Kidney (tissue), 14 donors: ENCODE results near the gene CHD9. TPM values are rescaled to one million over a fixed set of nuclear protein-coding genes. Genes with fewer than 3 reads are reported as not detected.
A peak's percentile ranks its signal among the peaks of the same experiment; 100 is the strongest.

ENCODE experiments used
- DNase-seq, 5 donors: peaks; one replicate each; pipeline ENCODE4 v3.0.0-alpha.2; 2013 to 2020
- FAIRE-seq: peaks from 2 replicates; lab custom pipeline; 2012; peaks lifted over from hg19 to GRCh38; lab: Jason Lieb, UNC
- H3K27ac ChIP-seq, 2 donors: one replicate each; pipeline ENCODE4 v1.7.0; 2013; ENCODE audit warnings: low read depth in 2 of 2, low read length in 2 of 2, inconsistent platforms in 1 of 2
- H3K27me3 ChIP-seq: one replicate; pipeline ENCODE4 v1.7.1; 2013; ENCODE audit warnings: low read length, inconsistent platforms; ENCODE audit not compliant: control insufficient read depth, insufficient read depth
- H3K36me3 ChIP-seq, 3 donors: one replicate each; pipeline versions ENCODE4 v1.7.0 to v1.7.1; 2013; ENCODE audit warnings: low read length in 3 of 3, control low read depth in 1 of 3, inconsistent platforms in 1 of 3; ENCODE audit not compliant: insufficient read depth in 3 of 3, control insufficient read depth in 2 of 3
- H3K4me1 ChIP-seq, 3 donors: one replicate each; pipeline versions ENCODE4 v1.7.0 to v1.7.1; 2013; ENCODE audit warnings: low read length in 3 of 3, inconsistent platforms in 1 of 3, low read depth in 1 of 3; ENCODE audit not compliant: control insufficient read depth in 2 of 3, insufficient read depth in 2 of 3
- H3K4me3 ChIP-seq, 3 donors: one replicate each; pipeline versions ENCODE4 v1.7.0 to v1.8.1; 2013; ENCODE audit warnings: low read length in 3 of 3, control low read depth in 1 of 3, inconsistent platforms in 1 of 3
- H3K9ac ChIP-seq, 3 donors: one replicate each; pipeline versions ENCODE4 v1.7.0 to v1.7.1; 2013; ENCODE audit warnings: low read length in 3 of 3, control low read depth in 1 of 3, inconsistent platforms in 1 of 3
- H3K9me3 ChIP-seq, 3 donors: one replicate each; pipeline versions ENCODE4 v1.7.0 to v1.7.1; 2013; ENCODE audit warnings: low read length in 3 of 3, control low read depth in 1 of 3, inconsistent platforms in 1 of 3; ENCODE audit not compliant: control insufficient read depth in 2 of 3, insufficient read depth in 1 of 3
- CTCF ChIP-seq: IDR thresholded peaks from 3 replicates; pipeline ENCODE4 v1.5.1; 2012; ENCODE audit warnings: mild to moderate bottlenecking, moderate library complexity, borderline replicate concordance; ENCODE audit not compliant: insufficient read depth; ENCODE audit errors: extremely low read depth
- intact Hi-C: fragments of 100-400 bp; cut with DNase I; formaldehyde crosslinking; loops from one replicate; pipeline ENCODE4 v1.11.1; 2022
- polyA plus RNA-seq: library from polyadenylated mRNA; stranded (reverse); fragments of 350-450 nt; fragmentation: Illumina TruSeq; extraction: RNeasy Lipid Tissue Mini Kit (QIAGEN cat#74804); gene quantifications from one replicate; pipeline ENCODE4 v1.2.3, GENCODE V29; 2014; ENCODE audit warnings: low read depth, low replicate concordance; ENCODE audit not compliant: insufficient read depth
- total RNA-seq: library from RNA; stranded (reverse); fragmentation: NEBNext Ultra II Directional; extraction: Animal tissue kit (Norgen Biotek cat#: 25700); gene quantifications from one replicate; pipeline ENCODE4 v1.2.1, GENCODE V29; 2021
- donor health status: control.
- donor health status: control.
- donor health status: control.
- donor health status: control.
- donor health status: control.
- donor health status: DM: yes; HTN: yes; CAD: no.
- donor health status: Normal renal cell carcinoma (clear cell type).

The CHD9 gene
- total and polyA plus RNA-seq, 2 donors from 2014 or later, result 9.4 to 83.7 TPM

GRCh38 chr16:53131363-53132071 is 76.7 kb downstream of the CHD9 start:
- FAIRE-seq (no peak), DNase-seq (peak; percentile 41 to 92 (median 61))
- H3K27ac ChIP-seq, result peak overlapping the region; percentile 87 to 89
- peak overlapping the region; percentile 66 to 76 (median 71) for H3K4me3 ChIP-seq
- TF ChIP-seq CTCF, result no peak
- H3K27me3 ChIP-seq, result no peaks in the 10 kb centered on the region
- no peaks in the 10 kb centered on the region for H3K36me3 ChIP-seq
- H3K9me3 ChIP-seq, result no peaks in the 10 kb centered on the region
- intact Hi-C loops, result no loop called here
- H3K9ac ChIP-seq, result peak overlapping the region; percentile 13 to 82 (median 55)
- peaks cover 0 to 15% (median 4%) of the 10 kb centered on the region in 3 donors for H3K4me1 ChIP-seq

DNA sequence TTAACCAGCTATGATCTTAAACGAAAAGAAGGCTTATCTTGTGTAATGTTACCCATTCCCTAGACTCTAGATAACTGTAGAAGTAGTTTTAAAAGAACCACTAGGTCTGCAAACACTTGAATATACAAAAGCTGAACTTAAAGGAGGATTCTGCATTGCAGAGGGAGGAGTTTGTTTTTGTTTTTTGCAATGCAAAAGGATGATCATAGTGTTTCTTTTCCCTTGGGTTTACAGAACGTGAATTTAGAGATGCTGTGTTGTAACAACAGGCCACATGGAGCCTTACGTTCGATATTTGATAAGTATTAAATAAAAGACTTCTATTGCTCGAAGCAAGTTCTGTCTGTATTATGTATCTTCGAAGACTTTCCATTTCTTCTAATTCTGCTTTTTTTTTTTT is 77.6 kb downstream of the CHD9 start:
- FAIRE-seq (no peak), DNase-seq (no peak)
- Histone ChIP-seq H3K36me3 (no peaks in the 10 kb centered on the region), H3K27ac (no peak overlapping the region), H3K4me3 (peak overlapping the region in 2 of 3 donors; percentile 71 to 76), H3K27me3 (no peaks in the 10 kb centered on the region), H3K9ac (no peak overlapping the region), H3K4me1 (peaks cover 0 to 15% (median 4%) of the 10 kb centered on the region in 3 donors), H3K9me3 (no peaks in the 10 kb centered on the region)
- intact Hi-C loops, result no loop called here
- no peak for TF ChIP-seq CTCF

DNA sequence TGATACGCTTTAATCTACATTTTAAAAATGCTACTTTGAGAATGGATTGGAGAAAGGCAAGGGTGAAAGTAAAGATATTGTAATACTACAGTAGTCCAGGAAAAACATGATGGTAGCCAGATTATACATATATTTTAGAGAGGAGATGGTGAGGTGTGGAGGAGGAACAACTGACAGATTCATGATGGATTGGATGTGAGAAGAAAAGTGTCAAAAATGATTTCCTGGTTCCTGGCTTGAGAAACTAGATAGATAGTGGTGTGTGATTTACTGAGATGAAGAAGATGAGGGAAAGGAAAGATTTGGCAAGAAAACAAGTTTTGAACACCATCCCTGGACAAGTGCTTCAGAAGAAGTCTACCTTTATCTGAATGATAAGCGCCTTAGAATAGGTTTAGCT is 80.5 kb downstream of the CHD9 start:
- Histone ChIP-seq H3K27me3 (no peaks in the 10 kb centered on the region), H3K9me3 (no peaks in the 10 kb centered on the region), H3K4me3 (no peak overlapping the region), H3K27ac (no peak overlapping the region), H3K4me1 (peaks cover 0 to 7% (median 2%) of the 10 kb centered on the region in 3 donors), H3K36me3 (no peaks in the 10 kb centered on the region), H3K9ac (no peak overlapping the region)
- FAIRE-seq, result no peak
- TF ChIP-seq CTCF, result no peak
- no peak for DNase-seq
- intact Hi-C loops, result no loop called here
